ENCODE data around the gene RPL28. TPM values are rescaled to one million over a fixed set of nuclear protein-coding genes. Genes with fewer than 3 reads are reported as not detected.

The RPL28 gene
- total RNA-seq, 1 experiment from 2014 or later: 2,816 TPM

DNA sequence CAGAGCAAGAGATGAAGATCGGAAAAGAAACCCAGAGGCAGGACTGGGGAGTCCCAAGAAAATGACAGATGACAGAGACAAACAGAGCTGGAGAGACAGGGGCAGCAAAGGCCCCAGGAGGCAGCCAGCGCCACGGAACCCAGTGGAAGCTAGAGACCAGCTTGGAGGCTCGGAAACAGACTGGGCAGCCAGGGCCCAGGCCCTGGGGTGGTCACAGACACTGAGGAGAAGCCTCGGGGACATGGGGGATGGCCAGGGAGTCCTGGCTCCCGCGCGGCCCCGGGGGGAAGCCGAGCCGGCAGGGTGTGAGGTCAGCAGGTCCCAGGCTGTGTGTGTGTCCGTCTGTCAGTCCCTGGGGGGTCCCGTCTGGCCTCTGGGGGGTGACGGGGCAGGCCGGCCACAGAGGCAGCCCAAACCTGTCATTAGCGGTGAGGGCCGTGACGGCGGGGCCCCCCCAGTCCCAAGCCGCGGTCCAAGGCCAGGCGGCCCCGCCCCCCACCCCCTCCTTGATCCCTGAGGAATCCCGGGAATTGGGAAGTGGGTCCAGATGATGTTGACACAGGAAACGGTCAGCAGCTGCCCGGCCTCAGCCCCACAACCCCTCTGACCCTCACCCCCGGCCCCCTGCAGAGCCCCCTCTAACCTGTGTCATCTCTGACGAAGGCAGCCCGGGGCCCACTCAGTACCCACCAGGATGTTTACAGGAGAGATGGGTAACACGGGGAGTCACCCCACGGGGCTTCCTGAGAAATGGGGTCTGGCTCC is 11.6 kb upstream of the RPL28 start:
- intact Hi-C loops (cut with micrococcal nuclease): no loop called here
- Mint-ChIP-seq H3K4me3 (ENCODE audit: unreplicated experiment) (no peak overlapping the region), H3K27me3 (ENCODE audit: insufficient read depth, unreplicated experiment) (peaks cover 28% of the 10 kb centered on the region), H3K4me1 (ENCODE audit: insufficient read depth, unreplicated experiment) (peaks cover 27% of the 10 kb centered on the region), H3K27ac (ENCODE audit: low read depth, unreplicated experiment) (peak overlapping the region; percentile 11), H3K9me3 (ENCODE audit: unreplicated experiment) (no peaks in the 10 kb centered on the region), H3K36me3 (ENCODE audit: insufficient read depth, unreplicated experiment) (peaks cover 10% of the 10 kb centered on the region)
- BruUV-seq (replicated peaks): no TSS peak
- ChIA-PET POLR2A (interaction anchor here (0.7 kb wide), 1 partner anchor 10 kb away, joined by 3 read pairs; the partner anchor contains the start of gene TMEM238), CTCF (no interaction called here)
- no peak for TF ChIP-seq CTCF (IDR thresholded peaks at IDR 0.05; ENCODE audit: unreplicated experiment)
- DNase-seq (ENCODE audit: unreplicated experiment): no peak

DNA sequence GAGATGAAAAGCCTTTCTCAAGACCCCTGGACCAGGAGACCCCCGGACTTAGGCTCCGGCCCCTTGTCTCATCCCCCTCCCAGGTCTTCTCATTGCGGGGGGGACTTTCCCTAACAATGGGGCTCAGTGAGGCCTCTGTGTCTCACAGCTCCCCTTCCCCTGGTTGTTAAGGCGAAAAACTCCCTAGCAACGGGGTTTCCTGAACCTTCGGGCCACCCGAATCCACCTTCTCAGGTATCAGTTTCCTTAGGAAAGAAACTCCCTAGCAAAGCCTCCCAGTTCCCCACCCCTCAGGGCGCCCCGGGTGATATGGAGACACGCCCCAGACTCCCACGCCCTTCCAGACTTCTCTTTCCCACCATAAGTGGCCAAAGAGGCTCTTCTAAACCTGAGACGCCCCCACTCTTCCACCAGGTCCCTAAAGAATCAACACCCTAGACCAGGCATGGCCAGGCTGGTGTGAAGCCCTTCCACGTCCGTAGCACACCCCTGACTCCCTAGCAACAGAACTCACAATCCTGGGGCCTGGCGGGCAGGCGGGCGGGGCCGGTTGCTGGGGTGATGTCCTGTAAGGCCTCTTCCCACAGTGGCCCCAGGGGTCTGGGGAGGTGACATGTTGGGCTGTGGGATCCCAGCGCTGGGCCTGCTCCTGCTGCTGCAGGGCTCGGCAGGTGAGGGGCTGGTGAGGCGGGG is 9.3 kb upstream of the RPL28 start, which contains the start of gene TMEM190:
Gene TMEM190, plus strand, starts transcription at position 586 of the 693 bp plus-strand sequence. Its CDS starts 28 bp downstream, at position 614.
- peak; percentile 25 for DNase-seq (ENCODE audit: unreplicated experiment)
- peaks cover 2% of the 10 kb centered on the region for H3K36me3 Mint-ChIP-seq (ENCODE audit: insufficient read depth, unreplicated experiment)
- ChIA-PET CTCF (no interaction called here), POLR2A (interaction anchor here (0.7 to 1.7 kb wide), 3 partner anchors 8 to 35 kb away, joined by 3 to 6 read pairs (median 4); partner anchors contain the start of gene TMEM238)
- H3K9me3 Mint-ChIP-seq (ENCODE audit: unreplicated experiment): no peaks in the 10 kb centered on the region
- TF ChIP-seq CTCF (IDR thresholded peaks at IDR 0.05; ENCODE audit: unreplicated experiment): no peak
- H3K4me1 Mint-ChIP-seq (ENCODE audit: insufficient read depth, unreplicated experiment): peaks cover 17% of the 10 kb centered on the region
- intact Hi-C loops (cut with micrococcal nuclease): no loop called here
- H3K27ac Mint-ChIP-seq (ENCODE audit: low read depth, unreplicated experiment): peak within 1 kb of the TSS; percentile 57
- no TSS peak for BruUV-seq (replicated peaks)
- no peak within 1 kb of the TSS for H3K4me3 Mint-ChIP-seq (ENCODE audit: unreplicated experiment)
- peaks cover 13% of the 10 kb centered on the region for H3K27me3 Mint-ChIP-seq (ENCODE audit: insufficient read depth, unreplicated experiment)

DNA sequence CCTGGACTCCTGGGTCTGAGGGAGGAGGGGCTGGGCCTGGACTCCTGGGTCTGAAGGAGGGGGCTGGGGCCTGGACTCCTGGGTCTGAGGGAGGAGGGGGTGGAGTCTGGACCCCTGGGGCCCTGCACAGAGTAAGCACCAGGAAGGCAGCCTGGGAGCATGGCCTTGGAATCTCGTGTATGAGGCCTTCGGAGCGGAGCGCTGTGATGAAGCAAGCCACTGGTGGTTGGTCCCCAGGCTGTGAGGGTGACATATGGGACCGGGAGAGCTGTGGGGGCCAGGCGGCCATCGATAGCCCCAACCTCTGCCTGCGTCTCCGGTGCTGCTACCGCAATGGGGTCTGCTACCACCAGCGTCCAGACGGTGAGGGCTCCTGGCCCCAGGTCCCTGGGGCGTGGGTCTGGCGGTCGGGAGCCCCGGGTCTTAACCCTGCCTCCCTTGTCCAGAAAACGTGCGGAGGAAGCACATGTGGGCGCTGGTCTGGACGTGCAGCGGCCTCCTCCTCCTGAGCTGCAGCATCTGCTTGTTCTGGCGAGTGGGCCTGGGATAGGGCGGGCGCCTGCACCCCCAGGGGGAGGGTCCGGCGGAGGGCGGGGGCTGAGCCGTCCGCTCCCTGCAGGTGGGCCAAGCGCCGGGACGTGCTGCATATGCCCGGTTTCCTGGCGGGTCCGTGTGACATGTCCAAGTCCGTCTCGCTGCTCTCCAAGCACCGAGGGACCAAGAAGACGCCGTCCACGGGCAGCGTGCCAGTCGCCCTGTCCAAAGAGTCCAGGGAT is 8.2 kb upstream of the RPL28 start:
- no peak for TF ChIP-seq CTCF (IDR thresholded peaks at IDR 0.05; ENCODE audit: unreplicated experiment)
- Mint-ChIP-seq H3K9me3 (ENCODE audit: unreplicated experiment) (no peaks in the 10 kb centered on the region), H3K27ac (ENCODE audit: low read depth, unreplicated experiment) (no peak overlapping the region), H3K27me3 (ENCODE audit: insufficient read depth, unreplicated experiment) (peaks cover 11% of the 10 kb centered on the region), H3K36me3 (ENCODE audit: insufficient read depth, unreplicated experiment) (peaks cover 6% of the 10 kb centered on the region), H3K4me3 (ENCODE audit: unreplicated experiment) (no peak overlapping the region), H3K4me1 (ENCODE audit: insufficient read depth, unreplicated experiment) (peaks cover 29% of the 10 kb centered on the region)
- intact Hi-C loops (cut with micrococcal nuclease): no loop called here
- DNase-seq (ENCODE audit: unreplicated experiment): no peak
- ChIA-PET CTCF (interaction anchor here (1.3 kb wide), 1 partner anchor 10 kb away, joined by 4 read pairs; no protein-coding TSS in a partner anchor), POLR2A (interaction anchor here (0.7 to 1.2 kb wide), 2 partner anchors 22 to 37 kb away, joined by 3 to 4 read pairs; no protein-coding TSS in a partner anchor)
- BruUV-seq (replicated peaks): no TSS peak
